Anterior cingulate cortex (tissue), 58 donors: ENCODE results near the gene EFEMP2.
"Not testable (repeated sequence)": the region's sequence is repeated elsewhere in the genome, so short reads cannot be mapped to it uniquely, and the experiment has no call there.

Experiments used
- DNase-seq, 58 donors: peaks; one replicate each; lab custom pipeline; 2025; lab: John Stamatoyannopoulos, UW

EFEMP2 gene

DNA sequence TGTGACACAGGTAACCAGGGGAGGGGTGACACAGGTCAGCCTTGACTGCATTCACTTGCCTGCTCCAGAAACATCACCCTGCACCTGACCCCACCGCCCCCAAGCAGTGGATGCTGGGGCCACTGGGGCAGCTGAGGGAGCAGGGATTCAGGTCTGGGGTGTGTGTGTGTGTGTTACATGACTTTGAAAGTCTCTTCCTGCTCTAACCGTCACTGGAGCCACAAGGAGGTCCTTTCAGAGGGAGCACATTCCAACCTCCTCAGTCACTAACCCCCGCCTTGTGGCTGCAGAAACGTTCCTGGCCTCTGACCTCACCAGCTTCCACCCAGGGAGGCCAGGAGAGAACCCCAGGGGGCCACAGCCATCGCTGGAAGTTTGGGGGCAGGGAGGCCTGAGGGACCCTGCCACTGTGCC, 30.5 kb upstream of the EFEMP2 start:
- no peak for DNase-seq

- no peak for DNase-seq
Observed at GRCh38 chr11:65900899-65901180, 28.2 kb upstream of the EFEMP2 start.

- peak in 43 of 58 donors; percentile 12 to 89 (median 43) for DNase-seq
Observed at GRCh38 chr11:65900125-65900898, 27.7 kb upstream of the EFEMP2 start, which contains the start of gene FOSL1. TSS of gene FOSL1 (minus strand) at chr11:65900388. CDS start at chr11:65900339, 49 bp downstream.

DNA sequence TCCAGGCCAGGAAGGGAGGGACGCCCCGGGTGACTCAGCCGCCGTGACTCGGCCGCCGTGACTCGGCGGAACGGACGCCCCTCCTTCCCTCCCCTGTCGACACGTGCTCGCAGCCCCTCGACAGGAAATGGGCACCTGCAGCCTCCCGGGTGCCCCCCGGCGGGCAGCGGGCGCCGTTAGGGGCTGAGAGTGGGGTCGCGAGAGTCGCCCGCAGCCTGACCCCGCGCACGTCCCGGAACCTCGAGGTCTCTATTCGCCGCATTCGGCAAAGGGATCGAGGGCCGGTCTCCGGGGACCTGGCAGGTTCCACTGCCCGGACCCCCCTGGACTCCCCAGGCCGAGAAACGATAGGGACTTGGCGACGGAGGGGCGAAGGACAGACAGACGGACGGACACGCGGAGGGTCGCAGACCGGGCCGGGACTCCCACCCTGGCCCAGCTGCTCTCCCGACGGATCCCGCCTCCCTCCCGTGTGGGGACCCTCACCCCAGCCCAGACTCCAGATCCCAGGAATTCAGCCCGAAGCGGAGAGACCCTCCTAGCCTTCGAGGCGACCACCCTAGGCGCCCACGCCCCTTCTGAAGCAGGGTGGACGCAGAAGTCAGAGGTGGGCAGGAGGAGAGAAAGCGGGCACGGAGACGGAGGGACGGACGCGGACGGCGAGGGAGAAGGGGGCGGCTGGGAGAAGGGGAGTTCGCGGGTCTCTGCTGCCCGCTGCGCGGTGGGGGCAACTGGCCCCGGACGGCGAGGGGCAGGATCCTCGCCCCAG, 26.9 kb upstream of the EFEMP2 start:
- DNase-seq = peak in 1 of 58 donors; percentile 47

- no peak for DNase-seq
Observed at GRCh38 chr11:65898656-65899355, 26.2 kb upstream of the EFEMP2 start.

DNA sequence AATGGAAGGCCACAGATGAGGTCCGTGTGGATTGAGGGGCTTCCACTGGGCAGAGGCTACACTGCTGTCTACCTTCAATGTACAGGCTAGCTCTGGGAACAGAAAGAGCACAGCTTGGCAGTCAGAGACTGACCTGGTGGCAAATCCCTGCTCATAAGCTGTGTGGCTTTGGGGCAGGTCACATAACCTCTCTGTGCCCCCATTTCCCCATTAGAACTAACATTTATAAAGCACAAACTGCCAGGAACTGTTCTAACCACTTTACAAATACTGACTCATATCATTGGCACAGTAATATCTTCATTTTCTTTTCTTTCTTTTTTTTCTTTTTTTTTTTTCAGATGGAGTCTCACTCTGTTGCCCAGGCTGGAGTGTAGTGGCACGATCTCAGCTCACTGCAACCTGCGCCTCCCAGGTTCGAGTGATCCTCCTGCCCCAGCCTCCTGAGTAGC, 24.4 kb upstream of the EFEMP2 start:
- DNase-seq = no peak

DNA sequence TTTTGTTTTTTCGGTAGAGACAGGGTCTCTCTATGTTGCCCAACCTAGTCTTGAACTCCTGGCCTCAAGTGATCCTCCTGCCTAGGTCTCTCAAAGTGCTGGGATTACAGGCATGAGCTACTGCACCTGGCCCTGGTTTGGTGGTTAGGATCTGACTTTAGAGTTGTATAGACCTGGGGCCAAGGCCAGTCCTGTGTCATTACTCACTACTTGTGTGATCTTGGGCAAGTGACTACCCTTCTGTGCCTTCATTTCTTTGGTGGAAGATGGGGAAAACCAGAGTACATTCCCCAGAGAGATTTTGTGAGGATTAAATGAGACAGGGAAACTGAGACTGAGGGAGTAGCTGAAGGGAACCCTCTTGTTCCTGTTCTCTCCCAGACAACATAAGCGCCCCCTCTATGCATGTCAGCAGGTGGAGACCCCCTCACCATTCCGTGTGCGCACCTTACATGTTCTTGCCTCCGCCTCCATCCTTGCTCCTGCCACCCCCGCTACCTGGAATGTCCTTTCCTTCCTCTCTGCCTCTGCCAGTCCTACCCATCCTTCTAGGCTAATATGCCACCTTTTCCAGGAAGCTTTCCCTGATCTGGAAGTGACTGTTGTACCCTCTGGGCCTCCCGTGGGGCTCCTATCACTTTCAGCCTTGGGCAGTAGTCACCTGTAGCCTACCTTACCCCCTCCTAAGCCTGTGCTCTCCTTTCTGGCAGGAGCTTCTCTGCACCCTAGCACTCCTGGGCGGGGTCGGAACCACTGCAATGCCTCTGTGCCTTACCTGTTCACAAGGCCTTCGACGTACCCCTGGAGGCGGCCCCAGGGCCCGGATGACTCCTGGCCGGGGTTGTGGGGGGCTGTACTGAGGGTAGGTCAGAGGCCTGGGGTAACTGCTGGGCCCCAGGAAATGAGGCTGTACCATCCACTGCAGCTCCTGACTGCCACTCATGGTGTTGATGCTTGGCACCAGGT, 23.7 kb upstream of the EFEMP2 start:
- no peak for DNase-seq

DNA sequence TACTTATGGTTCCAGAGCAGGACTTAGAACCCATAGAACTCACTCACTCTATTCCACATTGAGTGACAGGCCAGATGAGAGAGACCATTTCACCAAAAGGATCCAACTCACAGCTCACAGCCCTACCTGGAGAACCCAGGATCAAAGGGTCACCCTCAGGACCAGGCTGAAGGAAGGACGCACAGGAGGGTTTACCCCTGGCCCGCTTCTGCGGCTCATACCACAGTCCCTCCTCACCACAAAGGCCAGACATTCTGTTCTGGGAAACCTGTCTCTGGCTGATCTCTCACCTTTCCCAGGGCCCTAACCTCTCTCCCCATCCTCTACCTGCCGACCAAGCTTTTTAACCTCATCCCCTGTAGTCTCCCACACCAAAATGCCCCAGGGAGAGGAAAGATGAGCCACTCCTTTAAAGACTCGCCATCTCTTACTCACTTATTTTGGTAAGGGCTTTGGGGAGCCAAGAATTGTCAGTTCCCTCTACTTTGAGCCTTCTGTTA, 22.9 kb upstream of the EFEMP2 start:
- DNase-seq = no peak

- no peak for DNase-seq
Observed at GRCh38 chr11:65894034-65894591, 21.5 kb upstream of the EFEMP2 start.

DNA sequence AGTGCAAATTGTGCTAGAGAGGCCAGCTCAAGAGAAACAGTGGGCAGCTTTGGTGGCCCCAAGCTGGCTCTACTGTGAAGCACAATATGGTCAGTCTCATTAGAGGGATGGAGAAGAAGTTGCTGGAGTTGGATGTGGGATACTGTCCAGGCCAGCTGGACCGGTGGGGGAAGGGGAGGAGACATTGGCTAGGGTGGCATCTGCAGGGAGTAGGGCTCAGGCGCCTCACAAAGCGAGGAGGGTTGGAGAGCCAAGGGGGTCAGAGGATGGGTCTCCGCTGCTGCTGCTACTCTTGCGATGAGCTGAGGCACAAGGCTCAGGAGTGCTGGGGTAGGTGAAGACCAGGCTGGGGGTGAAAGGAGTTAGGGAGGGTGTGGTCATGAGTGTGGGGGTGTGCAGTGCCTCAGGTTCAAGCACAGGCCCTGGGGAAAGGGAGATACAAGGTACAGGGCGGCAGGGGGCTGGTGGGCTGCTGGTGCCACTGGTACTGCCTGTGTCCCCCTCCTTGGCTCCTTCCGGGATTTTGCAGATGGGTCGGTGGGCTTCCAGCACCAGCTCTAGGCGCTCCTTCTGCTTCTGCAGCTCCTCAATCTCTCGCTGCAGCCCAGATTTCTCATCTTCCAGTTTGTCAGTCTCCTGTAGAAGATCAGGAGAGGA, 20.2 kb upstream of the EFEMP2 start:
- peak in 7 of 58 donors; percentile 18 to 33 (median 24) for DNase-seq

GRCh38 chr11:65892137-65892540, 19.5 kb upstream of the EFEMP2 start:
- not testable (repeated sequence) for DNase-seq

DNA sequence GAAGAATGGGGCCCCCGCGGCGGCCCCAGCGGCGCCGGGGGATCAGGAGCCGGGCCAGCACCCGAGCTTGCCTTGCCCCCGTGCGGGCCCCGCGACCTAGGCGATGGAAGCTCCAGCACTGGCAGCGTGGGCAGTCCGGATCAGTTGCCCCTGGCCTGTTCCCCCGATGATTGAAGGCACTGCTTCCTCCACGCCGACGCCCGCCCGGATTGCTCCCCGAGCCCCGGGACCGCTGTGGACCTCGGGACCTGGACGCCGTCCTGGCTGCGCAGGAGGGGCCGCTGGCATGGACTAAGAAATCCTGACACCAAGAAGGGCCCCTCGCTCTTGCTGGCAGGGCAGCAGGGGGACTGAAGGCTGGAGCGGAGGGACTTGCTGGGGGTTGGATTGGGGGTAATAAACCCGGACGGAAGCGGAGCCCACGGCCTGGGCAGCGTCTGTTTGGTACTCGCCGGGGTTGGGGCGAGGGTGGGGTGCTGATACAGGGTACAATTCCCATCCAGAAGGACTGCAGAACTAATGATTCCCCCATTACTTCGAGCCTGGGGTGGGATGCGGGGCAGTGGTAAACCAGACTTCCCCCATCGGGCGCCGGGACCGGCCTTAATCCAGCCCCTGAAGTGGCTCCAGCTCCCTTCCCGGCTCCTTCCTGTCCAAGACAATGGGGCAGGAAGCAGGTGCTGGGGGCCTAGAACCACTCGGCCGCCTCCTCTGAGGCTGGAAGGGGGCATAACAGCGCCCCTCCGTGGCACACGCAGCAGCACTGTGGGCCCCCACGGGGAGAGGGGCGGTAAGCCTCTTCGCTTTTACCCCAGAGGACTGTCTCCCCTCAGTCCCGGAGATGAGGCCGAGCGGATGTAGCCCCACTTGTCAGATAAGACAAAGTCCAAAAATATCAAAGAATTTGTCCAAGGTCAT, 18.9 kb upstream of the EFEMP2 start:
- peak in 3 of 58 donors; percentile 19 to 54 (median 29) for DNase-seq

- peak; percentile 75 to 99 (median 96) for DNase-seq
Observed at GRCh38 chr11:65890324-65891218, 18.0 kb upstream of the EFEMP2 start, which contains the start of gene CCDC85B. TSS of gene CCDC85B (plus strand) at chr11:65890673. CDS start at chr11:65890784, 111 bp downstream.

DNA sequence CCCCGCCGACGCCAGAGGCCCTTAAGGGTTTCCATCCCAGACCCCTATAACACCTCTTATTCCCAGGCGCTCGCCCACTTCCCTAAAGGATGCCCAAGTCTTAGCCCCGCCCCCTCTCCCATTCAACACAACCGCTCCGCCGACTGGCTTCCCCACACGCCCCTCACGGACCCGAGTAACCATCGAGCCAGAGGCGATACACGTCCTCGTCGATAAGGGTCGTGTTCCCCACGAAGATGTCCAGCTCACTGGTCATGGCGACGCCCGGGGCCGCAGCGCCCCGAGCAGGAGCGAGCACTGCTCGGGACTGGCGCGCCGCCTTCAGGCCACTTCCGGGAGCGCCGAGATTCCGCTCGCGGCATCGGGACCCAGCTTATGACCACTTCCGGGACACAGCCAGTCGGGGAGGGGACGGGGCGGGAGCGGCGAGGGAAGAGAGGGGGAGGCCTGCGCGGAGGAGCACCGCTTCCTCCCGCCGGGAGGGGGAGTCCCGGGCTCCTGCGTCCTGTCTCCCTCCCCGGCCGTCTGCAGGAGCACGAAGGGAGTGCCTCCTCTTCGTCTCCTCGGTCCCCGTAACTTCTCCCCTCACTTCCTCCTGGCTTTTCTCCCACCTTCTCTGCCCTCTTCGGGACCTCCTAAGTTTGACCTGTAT, 15.7 kb upstream of the EFEMP2 start, which contains the start of gene FIBP:
TSS of gene FIBP (minus strand) at position 309 of the 652 bp plus-strand sequence. CDS start at position 256, 53 bp downstream.
- DNase-seq = peak; percentile 70 to 98 (median 96)

DNA sequence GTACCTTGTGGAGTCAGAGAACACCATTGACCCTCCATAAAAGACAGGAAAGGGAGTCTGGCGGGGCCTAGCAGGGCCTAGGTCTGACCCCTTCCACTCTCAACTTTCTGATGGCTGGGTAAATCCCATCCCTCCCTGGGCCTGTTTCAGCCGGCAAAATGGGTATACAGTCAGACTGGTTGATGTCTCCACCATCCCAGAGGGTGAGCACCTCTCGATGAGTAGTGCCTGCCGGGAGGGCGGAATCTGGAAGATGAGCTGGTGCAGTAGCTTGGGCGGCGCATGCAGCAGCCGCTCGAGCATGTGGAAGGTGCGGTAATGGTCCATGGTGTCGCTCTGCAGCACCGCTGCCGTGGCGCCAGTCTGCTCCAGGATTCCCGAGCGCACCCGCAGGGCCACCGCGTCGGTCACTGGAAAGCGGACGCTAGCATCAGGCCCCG, 15.1 kb upstream of the EFEMP2 start:
- DNase-seq = peak in 5 of 58 donors; percentile 50 to 76 (median 66)
